ENCODE results near the gene GPAT2.
"Not testable (repeated sequence)": the region's sequence is repeated elsewhere in the genome, so short reads cannot be mapped to it uniquely, and the experiment has no call there.

DNA sequence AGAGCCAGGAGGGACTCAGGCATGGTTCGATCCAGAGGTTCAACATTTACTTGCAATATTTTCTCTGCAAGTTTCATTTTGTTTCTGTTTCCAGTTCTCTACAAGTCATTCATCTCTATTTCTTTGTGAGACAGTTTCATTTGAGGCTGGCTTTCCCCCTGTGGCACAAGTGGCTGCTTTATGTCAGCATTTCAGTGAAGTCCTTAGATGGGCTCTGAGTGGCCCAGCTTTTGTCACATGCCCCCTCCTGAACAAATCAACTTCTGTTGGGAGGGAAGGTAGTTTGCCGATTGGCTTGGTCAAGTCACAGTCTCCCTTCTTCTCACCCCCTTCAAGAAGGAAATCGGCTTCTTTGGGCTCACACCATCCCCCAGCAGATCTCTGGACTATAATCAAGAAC, 17.9 kb upstream of the GPAT2 start:
- TF ChIP-seq, protein P1, sequence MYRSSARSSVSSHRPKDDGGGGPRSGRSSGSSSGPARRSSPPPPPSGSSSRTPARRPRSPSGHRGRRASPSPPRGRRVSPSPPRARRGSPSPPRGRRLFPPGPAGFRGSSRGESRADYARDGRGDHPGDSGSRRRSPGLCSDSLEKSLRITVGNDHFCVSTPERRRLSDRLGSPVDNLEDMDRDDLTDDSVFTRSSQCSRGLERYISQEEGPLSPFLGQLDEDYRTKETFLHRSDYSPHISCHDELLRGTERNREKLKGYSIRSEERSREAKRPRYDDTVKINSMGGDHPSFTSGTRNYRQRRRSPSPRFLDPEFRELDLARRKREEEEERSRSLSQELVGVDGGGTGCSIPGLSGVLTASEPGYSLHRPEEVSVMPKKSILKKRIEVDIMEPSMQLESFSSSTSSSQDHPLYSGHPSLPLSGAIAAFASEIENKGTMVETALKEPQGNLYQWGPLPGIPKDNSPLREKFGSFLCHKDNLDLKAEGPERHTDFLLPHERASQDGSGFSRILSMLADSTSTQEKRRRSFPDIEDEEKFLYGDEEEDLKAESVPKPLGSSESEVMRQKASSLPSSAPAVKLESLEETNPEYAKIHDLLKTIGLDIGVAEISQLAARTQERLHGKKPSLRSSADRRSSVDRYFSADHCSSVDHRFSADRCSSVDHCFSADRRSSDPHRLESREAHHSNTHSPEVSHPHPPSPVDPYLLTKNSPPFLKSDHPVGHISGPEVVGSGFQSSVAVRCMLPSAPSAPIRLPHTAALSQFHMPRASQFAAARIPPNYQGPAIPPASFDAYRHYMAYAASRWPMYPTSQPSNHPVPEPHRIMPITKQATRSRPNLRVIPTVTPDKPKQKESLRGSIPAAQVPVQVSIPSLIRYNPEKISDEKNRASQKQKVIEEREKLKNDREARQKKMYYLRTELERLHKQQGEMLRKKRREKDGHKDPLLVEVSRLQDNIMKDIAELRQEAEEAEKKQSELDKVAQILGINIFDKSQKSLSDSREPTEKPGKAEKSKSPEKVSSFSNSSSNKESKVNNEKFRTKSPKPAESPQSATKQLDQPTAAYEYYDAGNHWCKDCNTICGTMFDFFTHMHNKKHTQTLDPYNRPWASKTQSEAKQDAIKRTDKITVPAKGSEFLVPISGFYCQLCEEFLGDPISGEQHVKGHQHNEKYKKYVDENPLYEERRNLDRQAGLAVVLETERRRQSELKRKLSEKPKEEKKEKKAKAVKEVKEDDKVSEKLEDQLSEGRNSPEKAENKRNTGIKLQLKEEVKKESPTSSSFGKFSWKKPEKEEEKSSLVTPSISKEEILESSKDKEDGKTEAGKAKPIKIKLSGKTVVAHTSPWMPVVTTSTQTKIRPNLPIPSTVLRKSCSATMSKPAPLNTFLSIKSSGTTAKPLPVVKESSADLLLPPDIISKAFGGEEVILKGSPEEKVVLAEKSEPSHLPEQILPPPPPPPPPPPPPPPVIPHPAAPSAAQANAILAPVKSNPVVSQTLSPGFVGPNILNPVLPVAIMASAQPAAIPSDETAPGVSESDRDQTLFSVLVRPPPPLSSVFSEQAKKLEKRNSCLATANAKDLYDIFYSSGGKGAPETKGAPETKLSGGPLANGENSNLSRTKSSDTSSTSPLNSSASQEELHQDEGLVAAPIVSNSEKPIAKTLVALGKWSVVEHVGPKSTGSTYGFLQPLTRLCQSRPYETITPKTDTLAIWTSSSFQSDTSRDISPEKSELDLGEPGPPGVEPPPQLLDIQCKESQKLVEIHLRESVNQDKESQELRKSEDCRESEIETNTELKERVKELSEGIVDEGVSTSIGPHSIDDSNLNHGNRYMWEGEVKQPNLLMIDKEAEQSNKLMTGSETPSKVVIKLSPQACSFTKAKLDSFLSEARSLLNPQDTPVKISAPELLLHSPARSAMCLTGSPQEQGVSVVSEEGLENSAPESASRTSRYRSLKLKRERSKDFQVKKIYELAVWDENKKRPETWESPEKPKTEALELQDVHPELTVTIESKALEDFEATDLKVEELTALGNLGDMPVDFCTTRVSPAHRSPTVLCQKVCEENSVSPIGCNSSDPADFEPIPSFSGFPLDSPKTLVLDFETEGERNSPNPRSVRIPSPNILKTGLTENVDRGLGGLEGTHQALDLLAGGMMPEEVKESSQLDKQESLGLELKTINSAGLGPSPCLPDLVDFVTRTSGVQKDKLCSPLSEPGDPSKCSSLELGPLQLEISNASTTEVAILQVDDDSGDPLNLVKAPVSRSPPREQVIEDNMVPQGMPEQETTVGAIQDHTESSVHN (CRISPR knock-in tag; IDR thresholded peaks at IDR 0.05) = not testable (repeated sequence)
- TF ChIP-seq TCF12 (IDR thresholded peaks at IDR 0.05); TCF12 (CRISPR knock-in tag; IDR thresholded peaks at IDR 0.05); ZBTB7B (CRISPR knock-in tag; IDR thresholded peaks at IDR 0.05); TAF1 (CRISPR knock-in tag; IDR thresholded peaks at IDR 0.05): not testable (repeated sequence)

All from HepG2 (cell line).